Measurements from ENCODE around the gene ERICH4.

DNA sequence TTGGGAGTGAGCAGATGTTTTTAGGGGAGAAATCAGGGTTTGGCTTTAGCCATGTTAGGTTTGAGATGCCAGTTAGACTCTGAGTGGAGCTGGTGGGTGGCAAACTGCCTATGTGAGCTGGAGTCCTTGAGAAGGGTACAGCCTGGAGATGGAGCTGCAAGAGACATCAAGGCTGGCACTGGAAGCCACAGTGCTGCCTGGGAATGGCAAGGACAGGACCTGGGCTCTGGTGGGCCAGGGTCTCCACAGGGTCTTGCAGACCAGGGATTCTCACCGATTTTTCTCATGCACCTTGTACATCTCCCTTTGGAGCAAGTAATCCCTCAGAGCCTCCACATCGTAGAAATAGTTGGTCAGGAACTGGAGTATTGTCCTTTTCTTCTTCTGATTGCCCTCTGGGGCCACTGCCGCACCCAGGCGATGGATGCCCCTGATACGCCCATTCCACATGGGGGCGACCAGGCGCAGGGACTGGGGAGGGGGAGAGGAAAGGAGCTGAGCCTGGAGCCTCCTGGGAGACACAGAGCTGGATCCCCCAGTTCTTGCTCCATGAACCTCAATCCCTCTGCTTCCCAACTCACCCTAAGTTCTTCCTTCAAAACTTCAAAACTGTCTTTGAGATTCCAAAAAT, 4.9 kb upstream of the ERICH4 start:
- TF ChIP-seq CTCF (IDR thresholded peaks at IDR 0.05; ENCODE audit: borderline replicate concordance, extremely low read depth, low read length, poor library complexity, severe bottlenecking) (no peak), EZH2 (IDR thresholded peaks at IDR 0.05; ENCODE audit: borderline replicate concordance, low read depth, low read length, severe bottlenecking) (no peak)

All from DND-41 (cell line).